GM12874 (cell line): Measurements from ENCODE around the gene TMEM179B.

Source experiments
- TF ChIP-seq, protein P1 (sequence below): IDR thresholded peaks from 2 replicates; pipeline ENCODE4 v1.5.1; 2011; ENCODE audit warnings: low read depth, mild to moderate bottlenecking, control low read depth, low read length, moderate library complexity; ENCODE audit not compliant: insufficient read depth

TMEM179B gene

DNA sequence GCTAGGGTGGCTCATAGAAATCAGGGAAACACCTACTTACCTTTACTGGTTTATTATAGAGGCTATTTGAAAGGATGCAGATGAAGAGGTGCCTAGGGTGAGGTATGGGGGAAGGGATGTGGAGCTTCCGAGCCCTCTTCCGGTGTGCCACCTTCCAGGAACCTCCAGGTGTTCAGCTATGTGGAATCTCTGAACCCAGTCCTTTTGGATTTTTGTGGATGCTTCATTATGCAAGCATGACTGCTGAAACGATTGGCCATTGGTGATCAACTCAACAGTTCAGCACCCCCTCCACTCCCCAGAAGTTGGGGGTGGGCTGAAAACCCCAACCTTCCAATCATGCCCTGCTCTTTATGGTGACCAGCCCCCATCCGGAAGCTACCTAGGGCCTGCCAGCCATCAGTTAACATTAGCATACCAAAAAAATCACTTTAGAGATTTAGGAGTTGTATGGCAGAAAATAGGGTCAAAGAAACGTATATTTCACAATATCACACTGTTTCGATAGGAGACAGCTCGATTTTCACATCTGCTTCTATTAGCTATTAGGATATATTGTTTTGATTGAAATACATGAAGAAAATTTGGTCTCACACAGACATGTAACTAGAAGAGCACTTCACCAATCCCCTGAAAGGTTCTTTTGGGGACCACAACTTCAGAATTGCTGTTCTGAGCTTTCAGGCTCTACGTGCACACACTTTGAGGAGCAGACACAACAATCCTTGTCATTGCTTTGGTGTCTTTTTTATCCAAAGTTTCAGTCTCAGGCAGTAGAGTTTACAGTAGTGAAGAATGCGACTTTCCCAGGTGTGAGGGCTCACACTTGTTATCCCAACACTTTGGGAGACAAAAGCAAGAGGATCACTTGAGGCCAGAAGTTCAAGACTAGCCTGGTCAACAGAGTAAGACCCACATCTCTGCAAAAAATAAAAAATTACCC, 29.1 kb upstream of the TMEM179B start:
- TF ChIP-seq, protein P1, sequence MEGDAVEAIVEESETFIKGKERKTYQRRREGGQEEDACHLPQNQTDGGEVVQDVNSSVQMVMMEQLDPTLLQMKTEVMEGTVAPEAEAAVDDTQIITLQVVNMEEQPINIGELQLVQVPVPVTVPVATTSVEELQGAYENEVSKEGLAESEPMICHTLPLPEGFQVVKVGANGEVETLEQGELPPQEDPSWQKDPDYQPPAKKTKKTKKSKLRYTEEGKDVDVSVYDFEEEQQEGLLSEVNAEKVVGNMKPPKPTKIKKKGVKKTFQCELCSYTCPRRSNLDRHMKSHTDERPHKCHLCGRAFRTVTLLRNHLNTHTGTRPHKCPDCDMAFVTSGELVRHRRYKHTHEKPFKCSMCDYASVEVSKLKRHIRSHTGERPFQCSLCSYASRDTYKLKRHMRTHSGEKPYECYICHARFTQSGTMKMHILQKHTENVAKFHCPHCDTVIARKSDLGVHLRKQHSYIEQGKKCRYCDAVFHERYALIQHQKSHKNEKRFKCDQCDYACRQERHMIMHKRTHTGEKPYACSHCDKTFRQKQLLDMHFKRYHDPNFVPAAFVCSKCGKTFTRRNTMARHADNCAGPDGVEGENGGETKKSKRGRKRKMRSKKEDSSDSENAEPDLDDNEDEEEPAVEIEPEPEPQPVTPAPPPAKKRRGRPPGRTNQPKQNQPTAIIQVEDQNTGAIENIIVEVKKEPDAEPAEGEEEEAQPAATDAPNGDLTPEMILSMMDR = no peak

DNA sequence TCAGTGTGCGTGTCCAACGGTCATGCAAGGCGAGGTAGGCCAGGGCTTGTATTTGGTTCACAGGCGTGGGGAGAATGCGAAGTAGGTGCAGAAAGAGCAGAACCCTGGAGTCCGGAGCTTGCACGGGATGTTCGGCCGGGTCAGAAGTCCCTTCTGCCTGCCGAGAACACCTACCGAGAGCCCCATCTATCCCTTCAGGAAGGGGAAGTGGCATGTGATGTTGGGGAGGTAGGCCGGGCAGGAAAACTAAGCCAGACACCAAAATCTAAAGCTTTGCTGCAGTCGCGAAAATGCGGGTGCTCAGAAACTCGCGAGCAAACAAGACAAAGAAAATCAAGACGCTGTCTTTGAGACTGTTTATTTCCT, 16.4 kb upstream of the TMEM179B start:
- TF ChIP-seq, protein P1 = no peak

DNA sequence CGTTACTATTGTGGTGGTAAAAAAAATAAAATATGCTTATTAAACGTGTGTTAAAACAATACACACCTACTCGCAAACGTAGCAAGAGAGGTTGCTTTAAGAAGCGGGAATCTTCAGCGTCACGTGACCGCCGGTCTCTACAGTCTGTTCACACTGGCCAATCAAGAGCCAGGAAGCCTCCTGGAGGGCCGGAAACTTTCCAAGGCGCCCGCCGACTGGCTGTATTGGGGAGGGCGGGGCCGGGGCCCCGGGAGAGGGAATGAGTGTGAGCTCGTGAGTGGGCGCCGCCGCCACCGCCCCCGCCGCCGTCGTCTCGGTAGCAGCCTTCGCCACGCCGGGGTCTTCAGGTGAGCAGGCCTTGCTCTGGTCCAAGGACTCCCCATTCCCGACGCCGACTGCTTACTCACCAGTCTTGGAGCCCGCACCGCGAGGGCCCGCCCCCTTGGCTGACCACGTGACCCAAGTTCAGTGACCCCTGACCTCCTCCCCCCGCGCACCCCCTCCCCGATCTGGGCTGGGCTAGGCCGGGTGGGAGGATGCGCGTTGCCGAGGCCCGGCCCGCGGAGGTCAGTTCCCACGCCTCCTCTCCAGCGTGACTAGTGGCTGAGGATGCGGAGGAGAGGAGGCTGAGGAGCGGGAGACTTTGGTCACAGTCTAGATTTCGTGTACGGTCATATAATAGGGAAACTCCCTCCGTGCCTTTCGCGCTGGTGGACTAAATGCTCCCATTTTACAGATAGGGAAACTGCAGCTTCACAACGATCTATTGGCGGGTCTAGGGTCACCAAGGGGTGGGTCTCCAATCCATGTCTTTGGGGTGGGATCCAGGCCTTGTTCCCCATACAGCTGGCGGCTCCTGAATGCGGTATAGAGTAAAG, 15.8 kb upstream of the TMEM179B start, which contains the start of gene TAF6L:
TSS of gene TAF6L (plus strand) at position 253 of the 878 bp plus-strand sequence. CDS start 4,388 bp downstream, outside the sequence.
- TF ChIP-seq, protein P1 = no peak

DNA sequence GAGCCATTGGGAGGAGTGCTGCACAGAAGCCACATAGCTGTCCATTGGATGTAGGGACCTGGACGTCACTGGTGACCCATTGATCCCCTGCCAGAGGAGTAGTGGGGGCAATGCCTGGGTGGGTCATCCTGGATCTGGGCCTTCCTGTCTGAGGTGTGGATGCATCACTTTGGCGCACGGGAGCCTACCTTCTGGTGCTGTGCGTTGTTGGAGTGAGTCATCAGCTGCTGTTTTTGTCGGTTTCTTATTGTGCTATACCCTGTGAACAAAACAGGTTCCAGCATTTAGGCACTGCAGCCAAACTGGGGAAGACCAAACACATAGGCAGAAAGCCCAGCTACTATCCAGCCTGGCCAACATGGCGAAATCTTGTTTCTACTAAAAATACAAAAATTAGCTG, 12.8 kb upstream of the TMEM179B start:
- TF ChIP-seq, protein P1 = no peak

DNA sequence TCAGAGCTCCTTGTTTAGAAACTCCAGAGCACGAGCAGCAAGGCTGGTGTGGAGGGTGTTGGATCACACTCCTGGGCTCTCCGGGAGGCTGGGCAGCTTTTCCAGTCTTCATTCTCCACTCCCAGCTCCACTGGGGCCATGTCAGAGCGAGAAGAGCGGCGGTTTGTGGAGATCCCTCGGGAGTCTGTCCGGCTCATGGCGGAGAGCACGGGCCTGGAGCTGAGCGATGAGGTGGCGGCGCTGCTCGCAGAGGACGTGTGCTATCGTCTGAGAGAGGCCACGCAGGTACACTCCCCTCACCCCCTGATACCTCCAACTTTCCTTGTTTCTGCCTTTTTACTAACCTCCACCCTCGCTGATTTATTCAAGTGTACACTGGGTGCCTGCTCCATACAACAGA, 11.6 kb upstream of the TMEM179B start:
- TF ChIP-seq, protein P1 = no peak

DNA sequence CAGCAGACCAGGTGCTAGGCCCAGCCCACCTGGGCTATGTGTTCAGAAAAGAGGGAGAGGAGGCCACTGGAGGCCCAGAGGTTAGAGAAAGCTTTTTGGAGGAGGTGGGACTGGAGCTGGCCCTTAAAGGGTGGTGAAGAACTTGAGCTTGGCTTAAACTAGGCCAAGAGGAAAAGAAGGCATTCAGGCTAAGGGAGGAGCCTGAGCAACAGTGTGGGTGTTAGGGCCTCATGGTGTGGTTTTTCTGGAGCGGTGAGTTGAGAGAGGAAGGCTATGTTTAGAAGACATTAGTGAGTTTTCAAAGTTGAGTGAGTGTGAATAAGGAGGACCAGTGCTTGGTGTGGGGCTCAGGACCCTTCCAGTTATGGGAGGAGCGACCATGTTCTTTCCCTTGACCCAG, 9.8 kb upstream of the TMEM179B start:
- TF ChIP-seq, protein P1 = no peak

DNA sequence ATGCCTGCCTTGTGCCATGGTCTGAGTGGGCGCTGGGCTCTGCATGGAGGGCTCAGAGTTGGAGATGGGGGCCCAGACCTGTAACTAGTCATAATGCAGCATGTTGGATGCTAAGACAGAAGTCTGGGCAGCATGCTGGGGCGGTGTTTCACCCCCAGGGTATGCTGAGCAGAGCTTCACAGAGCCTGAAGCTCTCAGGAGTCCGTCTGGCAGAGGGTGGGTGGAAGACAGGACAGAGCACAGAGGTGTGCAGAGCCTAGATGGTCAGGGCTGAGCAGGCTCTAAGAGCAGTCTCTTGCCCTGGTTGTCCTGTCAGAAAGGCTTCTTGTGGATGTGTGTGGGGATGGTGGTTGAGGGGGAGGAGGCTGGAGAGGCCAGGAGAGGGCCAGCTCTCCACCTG, 8.8 kb upstream of the TMEM179B start:
- TF ChIP-seq, protein P1 = no peak
